HEK293 (cell line): Measurements from ENCODE around the gene PLK3.

Experiments used
- CTCF ChIA-PET: fragments of 350-600 bp; formaldehyde crosslinking; extraction: SDS; loops from one replicate; lab custom pipeline; 2021; ENCODE audit warnings: antibody characterized with exemption; lab: Yijun Ruan, JAX
- POLR2A ChIA-PET: fragments of 300-600 bp; formaldehyde crosslinking; extraction: SDS; loops from one replicate; lab custom pipeline; 2020; ENCODE audit warnings: antibody characterized with exemption, inconsistent platforms; lab: Yijun Ruan, JAX
- H3K27ac ChIP-seq: fragments of 200-500 bp; sonication (Bioruptor generic); 2 replicates; pipeline ENCODE4 v1.5.1; 2014; ENCODE audit warnings: low read depth, low read length, control low read depth, inconsistent platforms; ENCODE audit errors: extremely low read depth
- H3K36me3 ChIP-seq, 2 experiments: fragments of 200-500 bp in 1 of 2; sonication (Bioruptor generic) in 1 of 2; 1 replicate in 1 of 2; 2 replicates in 1 of 2; pipeline ENCODE4 v1.5.1; 2014 to 2017; ENCODE audit warnings: inconsistent platforms in 2 of 2, low read length in 2 of 2; ENCODE audit not compliant: control insufficient read depth in 2 of 2, insufficient read depth in 1 of 2
- H3K4me1 ChIP-seq: fragments of 200-500 bp; sonication (Bioruptor generic); 2 replicates; pipeline ENCODE4 v1.5.1; 2014; ENCODE audit warnings: mild to moderate bottlenecking, low read length, inconsistent platforms; ENCODE audit not compliant: control insufficient read depth, insufficient read depth
- H3K4me3 ChIP-seq: 2 replicates; pipeline ENCODE4 v1.5.1; 2011; ENCODE audit warnings: low read depth, mild to moderate bottlenecking, control low read depth, low read length, moderate library complexity
- H3K9me3 ChIP-seq: fragments of 200-500 bp; sonication (Bioruptor generic); 2 replicates; pipeline ENCODE4 v1.5.1; 2014; ENCODE audit warnings: low read depth, low read length, inconsistent platforms; ENCODE audit not compliant: control insufficient read depth, insufficient read depth
- GLI4 ChIP-seq: fragments of 450-650 bp; formaldehyde crosslinking; IDR thresholded peaks from 2 replicates; pipeline ENCODE4 v1.5.1; 2016; ENCODE audit warnings: missing biosample characterization, missing genetic modification characterization
- GLIS1 ChIP-seq: fragments of 450-650 bp; formaldehyde crosslinking; IDR thresholded peaks from 2 replicates; pipeline ENCODE4 v1.5.1; 2016; ENCODE audit warnings: missing biosample characterization, missing genetic modification characterization
- SALL2 ChIP-seq: fragments of 450-650 bp; formaldehyde crosslinking; IDR thresholded peaks from 2 replicates; pipeline ENCODE4 v1.5.0; 2017; ENCODE audit warnings: missing biosample characterization, mild to moderate bottlenecking, missing genetic modification characterization, borderline replicate concordance
- ZBTB1 ChIP-seq: fragments of 450-650 bp; formaldehyde crosslinking; IDR thresholded peaks from 2 replicates; pipeline ENCODE4 v1.5.1; 2016; ENCODE audit warnings: missing biosample characterization, missing genetic modification characterization
- ZFP37 ChIP-seq: fragments of 450-650 bp; formaldehyde crosslinking; IDR thresholded peaks from 2 replicates; pipeline ENCODE4 v1.5.1; 2016; ENCODE audit warnings: missing biosample characterization, missing genetic modification characterization
- ZNF16 ChIP-seq: fragments of 450-650 bp; formaldehyde crosslinking; IDR thresholded peaks from 2 replicates; pipeline ENCODE4 v1.5.1; 2016; ENCODE audit warnings: low read depth, missing biosample characterization, missing genetic modification characterization
- ZNF354C ChIP-seq: fragments of 450-650 bp; formaldehyde crosslinking; IDR thresholded peaks from 2 replicates; pipeline ENCODE4 v1.5.1; 2016; ENCODE audit warnings: missing biosample characterization, missing genetic modification characterization, low read depth, borderline replicate concordance
- ZNF426 ChIP-seq: fragments of 450-650 bp; formaldehyde crosslinking; IDR thresholded peaks from 2 replicates; pipeline ENCODE4 v1.5.1; 2017; ENCODE audit warnings: missing biosample characterization, missing genetic modification characterization, mild to moderate bottlenecking, inconsistent platforms, moderate library complexity
- ZNF521 ChIP-seq: fragments of 450-650 bp; formaldehyde crosslinking; IDR thresholded peaks from 2 replicates; pipeline ENCODE4 v1.5.1; 2017; ENCODE audit warnings: missing biosample characterization, mild to moderate bottlenecking, missing genetic modification characterization
- ZNF629 ChIP-seq: fragments of 450-650 bp; formaldehyde crosslinking; IDR thresholded peaks from 2 replicates; pipeline ENCODE4 v1.5.1; 2017; ENCODE audit warnings: missing biosample characterization, missing genetic modification characterization
- ZNF843 ChIP-seq: fragments of 450-650 bp; formaldehyde crosslinking; IDR thresholded peaks from 2 replicates; pipeline ENCODE4 v1.5.1; 2016; ENCODE audit warnings: missing biosample characterization, missing genetic modification characterization
- TF ChIP-seq, protein P1 (sequence below): fragments of 450-650 bp; formaldehyde crosslinking; IDR thresholded peaks from 2 replicates; pipeline ENCODE4 v1.5.1; 2017; ENCODE audit warnings: missing biosample characterization, missing genetic modification characterization
- TF ChIP-seq, protein P2 (sequence below): fragments of 450-650 bp; formaldehyde crosslinking; IDR thresholded peaks from 2 replicates; pipeline ENCODE4 v1.5.1; 2016; ENCODE audit warnings: missing biosample characterization, missing genetic modification characterization
- TF ChIP-seq, protein P3 (sequence below): fragments of 450-650 bp; formaldehyde crosslinking; IDR thresholded peaks from 2 replicates; pipeline ENCODE4 v1.5.1; 2016; ENCODE audit warnings: missing biosample characterization, missing genetic modification characterization, borderline replicate concordance

The PLK3 gene

GRCh38 chr1:44832056-44832705 lies 32.0 kb downstream of the PLK3 start (continued):
- TF ChIP-seq, protein P1, sequence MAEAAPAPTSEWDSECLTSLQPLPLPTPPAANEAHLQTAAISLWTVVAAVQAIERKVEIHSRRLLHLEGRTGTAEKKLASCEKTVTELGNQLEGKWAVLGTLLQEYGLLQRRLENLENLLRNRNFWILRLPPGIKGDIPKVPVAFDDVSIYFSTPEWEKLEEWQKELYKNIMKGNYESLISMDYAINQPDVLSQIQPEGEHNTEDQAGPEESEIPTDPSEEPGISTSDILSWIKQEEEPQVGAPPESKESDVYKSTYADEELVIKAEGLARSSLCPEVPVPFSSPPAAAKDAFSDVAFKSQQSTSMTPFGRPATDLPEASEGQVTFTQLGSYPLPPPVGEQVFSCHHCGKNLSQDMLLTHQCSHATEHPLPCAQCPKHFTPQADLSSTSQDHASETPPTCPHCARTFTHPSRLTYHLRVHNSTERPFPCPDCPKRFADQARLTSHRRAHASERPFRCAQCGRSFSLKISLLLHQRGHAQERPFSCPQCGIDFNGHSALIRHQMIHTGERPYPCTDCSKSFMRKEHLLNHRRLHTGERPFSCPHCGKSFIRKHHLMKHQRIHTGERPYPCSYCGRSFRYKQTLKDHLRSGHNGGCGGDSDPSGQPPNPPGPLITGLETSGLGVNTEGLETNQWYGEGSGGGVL, result peak; percentile 51; the same call in 1 of the 2 replicates
- TF ChIP-seq SALL2 (tag by site-specific recombination), result no peak

DNA sequence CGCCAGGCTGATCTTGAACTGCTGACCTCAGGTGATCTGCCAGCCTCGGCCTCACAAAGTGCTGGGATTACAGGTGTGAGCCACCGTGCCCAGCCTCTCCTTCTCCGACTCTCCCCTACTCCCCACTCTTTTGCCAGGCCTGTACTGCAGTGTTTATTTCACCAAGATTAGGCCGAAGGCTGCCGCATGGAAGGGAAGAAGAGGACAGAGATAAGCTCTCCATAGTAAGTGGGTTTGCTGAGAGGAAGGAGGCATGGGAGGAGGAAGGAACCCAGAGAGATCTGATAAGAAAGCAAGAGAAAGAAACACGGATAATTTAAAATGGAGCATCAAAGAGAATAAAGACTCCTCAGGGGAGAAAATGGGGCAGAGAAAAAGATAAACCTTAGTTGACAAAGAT lies 34.2 kb downstream of the PLK3 start:
- H3K9me3 ChIP-seq, result no peaks in the 10 kb centered on the region
- peaks cover 11% of the 10 kb centered on the region for H3K4me1 ChIP-seq
- no peak overlapping the region for H3K4me3 ChIP-seq
- POLR2A ChIA-PET, result interaction anchor here (1.8 kb wide), 1 partner anchor 15 kb away, joined by 4 read pairs; no protein-coding TSS in a partner anchor
- no peak overlapping the region for H3K27ac ChIP-seq
- peaks cover 0 to 8% of the 10 kb centered on the region in 2 experiments; a peak in 2 of 3 replicates for H3K36me3 ChIP-seq
- no peak for TF ChIP-seq GLI4 (tag by site-specific recombination)
- no peak for TF ChIP-seq ZNF354C (tag by site-specific recombination)
- TF ChIP-seq, protein P2, sequence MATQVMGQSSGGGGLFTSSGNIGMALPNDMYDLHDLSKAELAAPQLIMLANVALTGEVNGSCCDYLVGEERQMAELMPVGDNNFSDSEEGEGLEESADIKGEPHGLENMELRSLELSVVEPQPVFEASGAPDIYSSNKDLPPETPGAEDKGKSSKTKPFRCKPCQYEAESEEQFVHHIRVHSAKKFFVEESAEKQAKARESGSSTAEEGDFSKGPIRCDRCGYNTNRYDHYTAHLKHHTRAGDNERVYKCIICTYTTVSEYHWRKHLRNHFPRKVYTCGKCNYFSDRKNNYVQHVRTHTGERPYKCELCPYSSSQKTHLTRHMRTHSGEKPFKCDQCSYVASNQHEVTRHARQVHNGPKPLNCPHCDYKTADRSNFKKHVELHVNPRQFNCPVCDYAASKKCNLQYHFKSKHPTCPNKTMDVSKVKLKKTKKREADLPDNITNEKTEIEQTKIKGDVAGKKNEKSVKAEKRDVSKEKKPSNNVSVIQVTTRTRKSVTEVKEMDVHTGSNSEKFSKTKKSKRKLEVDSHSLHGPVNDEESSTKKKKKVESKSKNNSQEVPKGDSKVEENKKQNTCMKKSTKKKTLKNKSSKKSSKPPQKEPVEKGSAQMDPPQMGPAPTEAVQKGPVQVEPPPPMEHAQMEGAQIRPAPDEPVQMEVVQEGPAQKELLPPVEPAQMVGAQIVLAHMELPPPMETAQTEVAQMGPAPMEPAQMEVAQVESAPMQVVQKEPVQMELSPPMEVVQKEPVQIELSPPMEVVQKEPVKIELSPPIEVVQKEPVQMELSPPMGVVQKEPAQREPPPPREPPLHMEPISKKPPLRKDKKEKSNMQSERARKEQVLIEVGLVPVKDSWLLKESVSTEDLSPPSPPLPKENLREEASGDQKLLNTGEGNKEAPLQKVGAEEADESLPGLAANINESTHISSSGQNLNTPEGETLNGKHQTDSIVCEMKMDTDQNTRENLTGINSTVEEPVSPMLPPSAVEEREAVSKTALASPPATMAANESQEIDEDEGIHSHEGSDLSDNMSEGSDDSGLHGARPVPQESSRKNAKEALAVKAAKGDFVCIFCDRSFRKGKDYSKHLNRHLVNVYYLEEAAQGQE (tag by site-specific recombination), result no peak
- TF ChIP-seq, protein P3, sequence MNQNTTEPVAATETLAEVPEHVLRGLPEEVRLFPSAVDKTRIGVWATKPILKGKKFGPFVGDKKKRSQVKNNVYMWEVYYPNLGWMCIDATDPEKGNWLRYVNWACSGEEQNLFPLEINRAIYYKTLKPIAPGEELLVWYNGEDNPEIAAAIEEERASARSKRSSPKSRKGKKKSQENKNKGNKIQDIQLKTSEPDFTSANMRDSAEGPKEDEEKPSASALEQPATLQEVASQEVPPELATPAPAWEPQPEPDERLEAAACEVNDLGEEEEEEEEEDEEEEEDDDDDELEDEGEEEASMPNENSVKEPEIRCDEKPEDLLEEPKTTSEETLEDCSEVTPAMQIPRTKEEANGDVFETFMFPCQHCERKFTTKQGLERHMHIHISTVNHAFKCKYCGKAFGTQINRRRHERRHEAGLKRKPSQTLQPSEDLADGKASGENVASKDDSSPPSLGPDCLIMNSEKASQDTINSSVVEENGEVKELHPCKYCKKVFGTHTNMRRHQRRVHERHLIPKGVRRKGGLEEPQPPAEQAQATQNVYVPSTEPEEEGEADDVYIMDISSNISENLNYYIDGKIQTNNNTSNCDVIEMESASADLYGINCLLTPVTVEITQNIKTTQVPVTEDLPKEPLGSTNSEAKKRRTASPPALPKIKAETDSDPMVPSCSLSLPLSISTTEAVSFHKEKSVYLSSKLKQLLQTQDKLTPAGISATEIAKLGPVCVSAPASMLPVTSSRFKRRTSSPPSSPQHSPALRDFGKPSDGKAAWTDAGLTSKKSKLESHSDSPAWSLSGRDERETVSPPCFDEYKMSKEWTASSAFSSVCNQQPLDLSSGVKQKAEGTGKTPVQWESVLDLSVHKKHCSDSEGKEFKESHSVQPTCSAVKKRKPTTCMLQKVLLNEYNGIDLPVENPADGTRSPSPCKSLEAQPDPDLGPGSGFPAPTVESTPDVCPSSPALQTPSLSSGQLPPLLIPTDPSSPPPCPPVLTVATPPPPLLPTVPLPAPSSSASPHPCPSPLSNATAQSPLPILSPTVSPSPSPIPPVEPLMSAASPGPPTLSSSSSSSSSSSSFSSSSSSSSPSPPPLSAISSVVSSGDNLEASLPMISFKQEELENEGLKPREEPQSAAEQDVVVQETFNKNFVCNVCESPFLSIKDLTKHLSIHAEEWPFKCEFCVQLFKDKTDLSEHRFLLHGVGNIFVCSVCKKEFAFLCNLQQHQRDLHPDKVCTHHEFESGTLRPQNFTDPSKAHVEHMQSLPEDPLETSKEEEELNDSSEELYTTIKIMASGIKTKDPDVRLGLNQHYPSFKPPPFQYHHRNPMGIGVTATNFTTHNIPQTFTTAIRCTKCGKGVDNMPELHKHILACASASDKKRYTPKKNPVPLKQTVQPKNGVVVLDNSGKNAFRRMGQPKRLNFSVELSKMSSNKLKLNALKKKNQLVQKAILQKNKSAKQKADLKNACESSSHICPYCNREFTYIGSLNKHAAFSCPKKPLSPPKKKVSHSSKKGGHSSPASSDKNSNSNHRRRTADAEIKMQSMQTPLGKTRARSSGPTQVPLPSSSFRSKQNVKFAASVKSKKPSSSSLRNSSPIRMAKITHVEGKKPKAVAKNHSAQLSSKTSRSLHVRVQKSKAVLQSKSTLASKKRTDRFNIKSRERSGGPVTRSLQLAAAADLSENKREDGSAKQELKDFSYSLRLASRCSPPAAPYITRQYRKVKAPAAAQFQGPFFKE (tag by site-specific recombination), result no peak
- TF ChIP-seq ZNF629 (tag by site-specific recombination), result no peak
- no peak for TF ChIP-seq ZBTB1 (tag by site-specific recombination)
- no peak for TF ChIP-seq ZNF521 (tag by site-specific recombination)
- no peak for TF ChIP-seq ZFP37 (tag by site-specific recombination)
- no peak for TF ChIP-seq GLIS1 (tag by site-specific recombination)
- no peak for TF ChIP-seq ZNF16 (tag by site-specific recombination)
- TF ChIP-seq ZNF426 (tag by site-specific recombination), result no peak
- no peak for TF ChIP-seq ZNF843 (tag by site-specific recombination)
- TF ChIP-seq, all 188 proteins: peak for 0
- CTCF ChIA-PET, result interaction anchor here (0.7 to 3.0 kb wide), 6 partner anchors 11 to 180 kb away, joined by 3 to 22 read pairs (median 4); partner anchors contain the start of genes HECTD3 and UROD
